Activated CD8-positive, alpha-beta memory T cell treated with anti-CD3 and anti-CD28 coated beads, Interleukin-2, amount 50 U/mL, for 1 hour (primary cell): ENCODE measurements around the gene SMR3B.

Experiments
- DNase-seq: peaks from one replicate; pipeline ENCODE4 v3.0.0-alpha.2; 2020; ENCODE audit errors: extremely low read depth

The SMR3B gene

DNA sequence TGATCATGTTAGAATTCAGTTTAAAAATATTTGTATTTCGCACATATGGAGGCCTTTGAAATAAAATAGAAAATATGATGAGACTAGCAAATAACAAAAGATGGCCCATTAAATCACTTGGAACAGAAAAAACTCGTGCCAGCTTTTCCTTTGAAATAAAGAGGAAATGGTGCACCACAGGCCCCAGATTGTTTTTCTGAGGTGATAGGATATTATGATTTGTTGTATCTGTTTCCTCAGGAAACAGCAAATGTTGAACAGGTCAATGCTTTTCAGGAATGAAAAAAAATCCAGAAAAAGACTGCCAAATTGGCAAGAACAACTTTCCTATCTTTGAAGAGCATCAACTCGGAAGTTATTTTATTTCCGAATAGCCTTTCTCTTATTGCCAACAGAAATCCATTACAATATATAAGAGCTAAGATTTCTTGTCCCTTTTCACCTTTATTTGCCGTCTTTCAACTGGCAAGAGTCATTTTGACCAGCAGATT lies at the start of gene SMR3B:
Gene SMR3B (plus strand): TSS at position 441 of the 491 bp plus-strand sequence. CDS start 1,380 bp downstream, outside the sequence.
- no peak for DNase-seq

DNA sequence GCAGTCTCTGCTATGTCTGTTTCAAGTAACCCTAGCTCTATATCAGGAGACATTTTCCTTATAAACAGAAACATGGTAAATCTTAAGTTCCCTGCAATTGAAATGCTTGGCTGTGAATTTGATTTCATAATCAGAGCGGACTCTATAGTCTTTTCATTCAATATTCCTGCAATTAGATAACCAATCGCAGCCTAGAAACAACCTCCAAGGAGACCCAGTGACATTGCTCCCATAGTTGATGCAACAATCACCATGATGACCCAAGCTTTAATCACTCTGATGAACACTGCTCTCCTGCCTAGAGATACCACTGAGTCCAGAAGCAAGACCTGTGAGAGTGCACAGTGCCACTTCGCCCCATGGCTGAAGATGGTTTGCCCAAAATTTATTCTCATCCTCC lies 48.2 kb upstream of the SMR3B start, which contains the start of gene CABS1:
Gene CABS1 (plus strand): TSS at position 301 of the 400 bp plus-strand sequence. CDS start 59 bp downstream, at position 360.
- DNase-seq: no peak

DNA sequence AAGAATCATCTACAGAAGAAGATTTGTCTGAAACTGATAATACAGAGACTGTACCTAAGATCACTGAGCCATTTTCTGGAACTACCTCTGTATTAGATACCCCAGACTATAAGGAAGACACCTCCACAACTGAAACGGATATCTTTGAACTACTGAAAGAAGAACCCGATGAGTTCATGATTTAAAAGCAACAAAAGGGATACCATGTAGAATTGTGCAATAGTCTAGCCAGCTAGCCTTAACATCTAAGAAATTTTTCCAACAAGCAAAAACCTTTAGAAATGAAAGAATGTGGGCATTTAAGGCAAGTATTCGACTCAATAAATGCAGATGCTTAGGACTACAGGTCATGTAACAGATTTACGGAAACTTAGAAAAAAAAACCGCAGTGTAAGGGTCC lies 46.9 kb upstream of the SMR3B start:
- no peak for DNase-seq

DNA sequence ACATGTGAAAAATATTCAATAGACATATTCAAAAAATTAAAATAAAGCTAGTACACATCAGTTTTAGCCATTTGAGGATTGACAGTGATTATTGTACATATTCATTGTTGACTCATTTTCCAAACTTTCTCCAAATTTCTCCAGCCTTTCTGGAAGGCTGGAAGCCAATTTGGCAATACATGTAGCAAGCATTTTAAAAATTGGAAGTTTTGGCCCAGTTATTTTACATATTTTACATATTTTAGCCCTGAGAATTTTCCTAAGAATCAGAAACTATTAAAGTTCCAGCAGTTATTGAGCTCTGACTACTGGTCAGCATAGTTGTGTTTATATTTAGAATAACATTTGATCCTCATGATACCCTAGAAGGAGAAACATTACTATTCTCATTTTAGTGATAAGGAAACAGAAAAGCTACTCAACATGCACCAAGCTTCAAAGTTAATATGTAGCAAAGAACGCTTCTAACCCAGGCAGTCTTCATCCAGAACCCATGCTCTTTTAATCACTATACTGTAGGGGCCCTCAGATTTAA lies 45.0 kb upstream of the SMR3B start:
- no peak for DNase-seq

DNA sequence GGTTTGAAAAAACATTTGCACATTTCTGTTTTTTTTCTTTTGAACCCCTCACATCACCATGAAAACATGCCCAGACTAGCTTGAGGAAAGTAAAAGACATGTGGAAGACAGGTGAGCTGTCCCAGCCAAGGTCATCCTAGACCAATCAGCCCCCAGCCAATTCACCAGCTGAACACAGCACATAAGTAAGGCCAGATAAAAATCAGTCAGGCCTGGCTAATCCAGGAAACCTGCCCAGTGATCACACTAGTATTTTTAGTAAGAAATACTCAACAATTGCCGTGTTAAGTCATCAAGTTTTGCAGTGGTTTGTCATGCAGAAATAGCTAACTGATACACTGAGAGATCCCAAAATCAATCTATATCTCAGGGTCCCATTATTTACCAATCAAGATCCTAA lies 26.7 kb upstream of the SMR3B start:
- no peak for DNase-seq

DNA sequence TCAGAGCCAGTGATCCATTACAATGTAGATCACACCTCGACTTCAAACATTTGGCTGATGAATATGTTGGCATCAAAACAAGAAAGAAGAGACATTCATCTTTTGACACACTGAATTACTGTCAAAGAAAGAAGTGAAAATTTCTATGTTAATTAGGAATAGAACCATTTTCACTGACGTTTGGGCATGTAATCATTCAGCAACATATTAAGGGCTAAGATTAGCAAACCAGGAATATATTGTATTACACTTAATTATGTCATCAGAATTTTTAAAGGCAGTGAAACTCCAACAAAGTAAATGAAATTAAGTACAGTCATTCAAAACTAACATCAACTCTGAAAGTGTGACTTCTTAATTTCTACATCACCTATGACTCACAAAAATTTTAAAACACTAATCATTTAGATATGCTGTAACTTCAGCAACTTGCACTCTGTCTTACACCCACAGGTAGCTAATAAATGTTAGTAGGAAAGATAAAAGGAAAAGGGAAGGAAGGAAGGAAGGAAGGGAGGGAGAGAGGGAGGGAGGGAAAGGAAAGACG lies 23.7 kb upstream of the SMR3B start:
- DNase-seq: no peak

DNA sequence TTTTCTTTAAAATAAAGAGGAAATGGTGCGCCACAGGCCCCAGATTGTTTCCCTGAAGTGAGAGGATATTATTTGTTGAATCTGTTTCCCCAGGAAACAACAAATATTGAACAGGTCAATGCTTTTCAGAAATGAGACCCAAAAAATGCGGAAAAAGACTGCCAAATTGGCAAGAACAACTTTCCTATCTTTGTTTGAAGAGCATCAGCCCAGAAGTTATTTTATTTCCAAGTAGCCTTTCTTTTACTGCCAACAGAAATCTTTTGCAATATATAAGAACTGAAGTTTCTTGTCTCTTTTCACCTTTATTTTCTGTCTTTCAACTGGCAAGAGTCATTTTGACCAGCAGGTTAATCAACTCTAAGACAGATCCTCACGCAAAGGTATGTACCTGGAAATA lies 22.5 kb upstream of the SMR3B start, which contains the start of gene SMR3A:
Gene SMR3A (plus strand): TSS at position 301 of the 400 bp plus-strand sequence. CDS start 1,356 bp downstream, outside the sequence.
- DNase-seq: no peak

DNA sequence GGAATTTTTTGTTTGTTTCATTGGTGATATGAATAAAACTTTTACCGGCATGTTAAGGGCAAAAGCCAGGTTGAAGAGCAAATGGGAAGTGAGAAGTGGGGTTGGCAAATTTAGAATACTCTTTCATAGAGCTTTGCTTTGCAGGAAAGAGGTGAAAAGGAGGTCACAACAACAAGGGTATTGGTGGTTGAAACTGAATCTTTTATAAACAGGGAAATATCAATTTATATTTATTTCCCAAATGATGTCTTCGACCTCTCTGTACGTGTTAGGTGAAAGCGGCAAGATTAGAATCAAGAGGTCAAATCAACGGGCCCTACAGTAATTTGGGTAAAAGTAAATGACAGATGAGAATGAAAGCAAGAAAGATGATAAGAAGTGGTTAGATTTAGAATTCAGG lies 18.9 kb upstream of the SMR3B start:
- no peak for DNase-seq

DNA sequence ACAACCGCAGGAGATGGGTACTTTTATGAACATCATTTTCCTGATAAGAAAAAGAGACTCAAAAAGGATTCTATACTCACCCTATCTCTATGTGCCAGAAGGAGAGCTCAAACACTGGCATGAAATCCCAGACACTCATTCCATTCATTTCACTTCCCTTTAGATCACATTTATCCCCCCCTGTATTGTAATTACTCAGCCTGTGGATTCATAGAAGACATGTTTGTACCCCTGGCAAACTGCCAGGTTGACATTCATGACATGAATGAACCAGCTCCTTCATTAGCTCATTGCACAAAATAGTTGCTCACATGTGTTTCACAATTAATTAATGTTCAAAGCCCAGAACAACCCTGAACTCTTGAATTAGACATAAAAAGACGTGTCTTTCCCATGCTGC lies 17.5 kb upstream of the SMR3B start:
- DNase-seq: no peak

DNA sequence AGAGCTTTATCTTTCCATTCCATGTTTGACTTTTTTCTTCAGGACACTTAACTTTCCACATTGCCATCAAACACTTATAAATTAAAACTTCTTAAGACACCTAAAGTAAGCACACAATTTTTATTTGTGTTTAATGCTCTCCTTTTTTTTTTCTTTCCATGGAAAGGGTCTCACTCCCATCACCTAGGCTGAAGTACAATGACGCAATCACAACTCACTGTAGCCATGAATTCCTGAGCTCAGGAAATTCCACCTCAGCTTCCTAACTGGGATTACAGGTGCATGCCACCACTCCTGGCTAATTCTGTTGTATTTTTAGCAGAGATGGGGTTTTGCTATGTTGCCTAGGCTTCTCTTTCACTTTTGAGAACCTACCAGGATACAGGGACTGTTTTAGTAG lies 15.1 kb upstream of the SMR3B start:
- DNase-seq: no peak

DNA sequence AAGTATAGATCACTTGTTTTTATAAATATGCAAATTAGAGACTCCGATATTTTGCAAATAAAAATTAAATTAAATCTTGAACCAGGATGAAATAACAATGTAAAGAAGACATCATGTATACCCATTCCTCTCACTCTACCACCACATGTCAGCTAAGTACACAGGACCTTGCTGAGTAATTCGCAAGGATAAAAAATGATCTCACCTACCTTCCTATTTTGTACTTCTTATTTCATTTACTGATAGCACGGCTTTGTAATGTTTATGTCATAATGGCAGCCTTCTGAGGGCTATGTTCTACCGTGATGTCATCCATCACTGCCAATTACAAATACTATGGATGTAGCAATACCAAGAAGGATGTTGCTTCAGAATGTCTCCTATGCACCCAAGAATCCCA lies 10.9 kb upstream of the SMR3B start:
- no peak for DNase-seq

DNA sequence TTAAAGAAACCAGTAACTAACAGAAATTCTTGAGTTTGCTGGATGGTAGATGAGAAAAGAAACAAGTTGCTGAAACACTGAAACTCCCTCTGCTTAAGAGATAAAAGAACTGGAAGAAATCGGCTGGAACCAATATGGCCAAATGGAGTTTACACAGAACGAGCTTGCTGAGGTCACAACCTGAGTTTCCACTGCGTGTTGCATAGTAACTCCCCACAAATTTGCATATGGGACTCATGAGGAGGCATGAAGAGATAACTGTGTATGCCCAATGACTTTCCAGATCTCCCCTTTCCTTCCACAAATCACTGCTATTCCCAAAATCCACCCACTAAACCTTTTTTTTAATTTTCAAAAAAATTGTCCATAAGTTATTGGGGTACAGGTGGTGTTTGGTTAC lies 10.2 kb upstream of the SMR3B start:
- no peak for DNase-seq

DNA sequence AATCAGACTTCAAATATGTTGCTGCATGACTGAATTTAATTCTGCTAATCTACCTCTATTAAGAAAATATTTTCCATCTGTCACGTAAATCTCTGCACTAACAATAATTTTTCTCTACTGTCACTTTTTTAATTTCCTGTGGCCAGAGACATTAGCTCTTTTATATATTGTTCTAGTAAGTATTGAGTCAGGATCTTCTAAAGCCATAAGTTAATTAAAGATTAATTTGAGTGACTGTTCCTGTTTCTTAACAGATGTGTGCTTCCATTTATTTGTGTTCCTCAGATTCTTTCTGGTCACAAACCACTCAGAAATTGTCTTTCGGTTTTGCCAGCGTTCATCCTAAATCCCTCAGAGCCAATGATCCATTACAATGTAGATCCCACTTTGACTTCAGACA lies 2.4 kb upstream of the SMR3B start:
- DNase-seq: no peak

DNA sequence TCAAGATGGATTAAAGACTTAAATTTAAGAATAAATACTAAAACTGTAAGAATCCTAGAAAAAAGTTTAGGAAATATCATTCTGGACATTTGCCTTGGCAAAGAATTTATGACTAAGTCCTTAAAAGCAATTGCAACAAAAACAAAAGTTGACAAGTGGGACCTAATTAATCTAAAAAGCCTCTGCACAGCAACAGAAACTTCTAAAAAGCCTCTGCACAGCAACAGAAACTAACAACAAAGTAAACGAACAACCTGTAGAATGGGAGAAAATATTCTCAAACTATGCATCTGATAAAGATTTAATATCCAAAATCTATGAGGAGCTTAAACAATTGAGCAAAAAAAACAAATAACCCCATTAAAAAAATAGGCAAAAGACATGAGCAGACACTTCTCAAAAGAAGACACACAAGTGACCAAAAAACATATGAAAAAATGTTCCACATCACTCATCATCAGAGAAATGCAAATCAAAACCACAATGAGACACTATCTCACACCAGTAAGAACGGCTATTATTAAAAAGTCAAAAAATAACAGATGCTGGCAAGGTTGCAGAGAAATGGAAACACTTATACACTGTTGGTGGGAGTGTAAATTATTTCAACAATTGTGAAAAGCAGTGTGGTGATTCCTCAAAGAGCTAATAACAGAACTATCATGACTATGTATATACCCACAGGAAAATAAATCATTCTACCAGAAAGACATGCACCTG lies 9.3 kb downstream of the SMR3B start:
- no peak for DNase-seq

DNA sequence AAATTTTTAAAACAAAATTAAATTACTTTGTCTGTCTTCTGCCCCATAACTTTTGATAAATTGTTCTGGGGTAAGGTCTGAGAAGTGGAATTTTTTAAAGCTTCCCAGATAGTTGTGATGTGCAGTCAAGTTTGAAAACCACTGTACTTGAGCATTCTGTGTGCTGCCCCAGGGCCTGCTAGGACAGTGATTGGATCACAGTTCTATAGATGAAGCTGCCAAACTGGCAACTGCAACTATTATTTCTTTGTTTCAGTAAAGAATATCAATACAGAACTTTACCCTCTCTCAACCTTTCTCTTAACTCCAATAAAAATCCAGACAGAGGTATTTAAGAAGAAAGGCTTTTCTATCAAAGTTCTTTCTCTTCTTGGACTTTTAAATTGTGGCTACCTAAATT lies 14.6 kb downstream of the SMR3B start, which contains the start of gene OPRPN:
Gene OPRPN (plus strand): TSS at position 361 of the 400 bp plus-strand sequence. CDS start 1,346 bp downstream, outside the sequence.
- DNase-seq: no peak

DNA sequence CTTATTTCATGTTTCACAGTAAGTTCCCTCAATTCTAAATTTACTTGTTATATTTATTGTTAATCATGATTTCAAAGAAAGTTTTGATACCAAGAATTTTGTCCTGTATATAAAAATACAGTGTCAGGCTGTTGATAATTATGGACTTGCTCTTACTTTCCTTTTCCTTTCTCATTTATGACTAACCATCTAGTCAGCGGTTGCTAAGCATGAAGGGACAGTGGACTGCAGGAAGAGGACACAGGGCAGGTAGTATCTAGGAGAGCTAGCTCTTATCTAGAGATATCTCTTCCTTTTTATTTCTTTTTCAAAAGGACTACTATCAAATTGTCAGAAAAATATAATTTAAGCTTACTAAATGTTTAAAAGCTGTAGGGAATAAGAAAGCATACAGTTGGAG lies 16.4 kb downstream of the SMR3B start:
- DNase-seq: no peak

DNA sequence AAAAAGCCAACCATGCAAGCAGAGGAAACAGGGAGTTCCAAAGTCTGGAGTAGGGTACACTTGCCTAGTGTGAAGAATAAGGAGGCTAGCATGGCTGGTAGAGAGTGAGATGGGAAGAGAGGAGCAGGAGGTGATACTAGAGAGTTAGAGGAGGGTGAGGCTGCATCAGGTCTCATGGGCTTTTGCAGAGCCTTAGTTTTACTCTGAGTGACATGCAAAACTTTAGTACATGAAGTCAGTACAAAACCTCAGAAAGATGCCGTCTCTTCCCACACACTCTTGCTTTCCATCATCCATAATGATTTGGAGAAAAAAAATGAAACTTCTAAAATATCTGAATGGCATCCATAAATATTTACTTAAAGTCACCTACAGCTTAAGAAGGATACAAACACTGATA lies 19.8 kb downstream of the SMR3B start:
- DNase-seq: no peak

DNA sequence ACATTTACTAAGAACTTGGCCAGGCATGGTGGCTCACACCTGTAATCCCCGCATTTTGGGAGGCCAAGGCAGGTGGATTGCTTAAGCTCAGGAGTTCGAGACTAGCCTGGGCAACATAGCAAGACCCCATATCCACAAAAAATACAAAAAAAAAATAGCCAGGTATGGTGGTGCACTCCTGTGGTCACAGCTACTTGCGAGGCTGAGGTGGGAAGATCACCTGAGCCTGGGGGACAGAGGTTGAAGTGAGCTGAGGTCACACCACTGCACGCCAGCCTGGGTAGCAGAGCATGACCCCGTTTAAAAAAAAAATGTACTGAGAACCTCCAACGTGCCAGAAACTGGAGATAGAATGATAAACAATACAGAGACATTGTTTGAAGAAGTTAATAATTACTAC lies 22.8 kb downstream of the SMR3B start:
- no peak for DNase-seq

DNA sequence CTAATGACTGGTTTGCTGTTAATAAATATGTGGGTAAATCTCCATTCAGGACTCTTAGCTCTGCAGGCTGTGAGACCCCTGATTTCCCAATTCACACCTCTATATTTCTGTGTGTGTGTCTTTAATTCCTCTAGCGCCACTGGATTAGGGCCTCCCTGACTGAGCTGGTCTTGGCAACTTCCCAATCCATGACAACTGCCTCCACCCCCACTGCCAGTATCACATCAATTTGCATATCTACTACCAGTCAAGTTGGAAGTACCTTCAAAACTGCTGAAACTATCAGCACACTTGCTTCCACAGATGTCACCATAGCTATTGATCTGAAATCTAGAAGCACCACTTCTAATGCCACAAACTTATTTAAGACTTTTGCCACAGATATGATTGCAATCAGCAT lies 42.4 kb downstream of the SMR3B start:
- no peak for DNase-seq

DNA sequence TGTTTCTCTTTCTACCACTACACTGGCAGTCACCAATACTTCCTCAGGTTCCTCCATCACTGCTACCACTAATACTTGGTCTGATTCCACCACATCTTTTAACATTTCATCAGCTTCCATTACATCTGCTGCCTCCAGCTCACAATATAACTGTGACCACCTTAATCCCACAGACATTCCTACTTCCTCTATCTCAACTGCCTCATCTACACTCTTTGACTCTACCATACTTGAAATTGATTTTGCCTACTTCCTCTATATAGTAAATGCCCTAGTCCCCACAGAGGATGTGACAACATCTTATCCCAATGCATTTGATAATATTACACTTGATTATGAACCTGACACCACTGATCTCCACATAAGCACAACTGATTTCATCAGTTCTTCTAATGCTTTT lies 43.9 kb downstream of the SMR3B start:
- DNase-seq: no peak

DNA sequence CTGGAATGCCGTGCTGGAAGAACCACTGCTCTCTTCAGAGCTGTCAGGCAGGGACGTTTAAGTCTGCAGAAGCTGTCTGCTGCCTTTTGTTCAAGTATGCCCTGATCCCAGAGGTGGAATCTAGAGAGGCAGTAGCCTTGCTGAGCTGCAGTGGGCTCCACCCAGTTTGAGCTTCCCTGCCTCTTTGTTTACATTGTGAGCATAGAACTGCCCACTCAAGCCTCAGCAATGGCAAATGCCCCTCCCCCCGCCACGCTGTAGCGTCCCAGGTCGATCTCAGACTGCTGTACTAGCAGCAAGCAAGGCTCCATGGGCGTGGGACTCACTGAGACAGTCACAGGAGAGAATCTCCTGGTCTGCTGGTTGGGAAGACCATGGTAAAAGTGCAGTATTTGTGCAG lies 54.3 kb downstream of the SMR3B start:
- no peak for DNase-seq
